ENCODE data around the gene RAB5IF. TPM values are rescaled to one million over a fixed set of nuclear protein-coding genes. Genes with fewer than 3 reads are reported as not detected.

RAB5IF gene
- total and polyA plus RNA-seq, 10 of the 15 experiments (the other 5 are each of a cell fraction or from before 2014, with no cell fraction given): 19.4 to 246 (median 92.0) TPM

GRCh38 chr20:36604952-36605398, 604 bp upstream of the RAB5IF start (continued):
- no peak; the same call in 1 of the 2 replicates for TF ChIP-seq ZNF384 (IDR thresholded peaks at IDR 0.05; ENCODE audit: borderline replicate concordance, low read depth, low read length)
- no peak for TF ChIP-seq IRF5 (IDR thresholded peaks at IDR 0.05; ENCODE audit: borderline replicate concordance)
- TF ChIP-seq NR2C1 (IDR thresholded peaks at IDR 0.05): no peak
- no peak; the same call in 1 of the 2 replicates for TF ChIP-seq YY1 (IDR thresholded peaks at IDR 0.05; ENCODE audit: low read depth, low read length)
- no peak for TF ChIP-seq BHLHE40 (IDR thresholded peaks at IDR 0.05; ENCODE audit: borderline replicate concordance in 1 of 2, low read depth in 2 of 2, low read length in 1 of 2)
- TF ChIP-seq SMC3 (IDR thresholded peaks at IDR 0.05; ENCODE audit: borderline replicate concordance, low read length): no peak
- TF ChIP-seq, protein P1, sequence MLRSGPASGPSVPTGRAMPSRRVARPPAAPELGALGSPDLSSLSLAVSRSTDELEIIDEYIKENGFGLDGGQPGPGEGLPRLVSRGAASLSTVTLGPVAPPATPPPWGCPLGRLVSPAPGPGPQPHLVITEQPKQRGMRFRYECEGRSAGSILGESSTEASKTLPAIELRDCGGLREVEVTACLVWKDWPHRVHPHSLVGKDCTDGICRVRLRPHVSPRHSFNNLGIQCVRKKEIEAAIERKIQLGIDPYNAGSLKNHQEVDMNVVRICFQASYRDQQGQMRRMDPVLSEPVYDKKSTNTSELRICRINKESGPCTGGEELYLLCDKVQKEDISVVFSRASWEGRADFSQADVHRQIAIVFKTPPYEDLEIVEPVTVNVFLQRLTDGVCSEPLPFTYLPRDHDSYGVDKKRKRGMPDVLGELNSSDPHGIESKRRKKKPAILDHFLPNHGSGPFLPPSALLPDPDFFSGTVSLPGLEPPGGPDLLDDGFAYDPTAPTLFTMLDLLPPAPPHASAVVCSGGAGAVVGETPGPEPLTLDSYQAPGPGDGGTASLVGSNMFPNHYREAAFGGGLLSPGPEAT (IDR thresholded peaks at IDR 0.05; ENCODE audit: low read depth): no peak
- TF ChIP-seq SIN3A (IDR thresholded peaks at IDR 0.05; ENCODE audit: low read depth, low read length): no peak
- TF ChIP-seq BMI1 (IDR thresholded peaks at IDR 0.05; ENCODE audit: borderline replicate concordance): no peak
- TF ChIP-seq SRF (IDR thresholded peaks at IDR 0.05; ENCODE audit: low read depth in 2 of 2, low read length in 2 of 2): no peak
- TF ChIP-seq ZBTB4 (CRISPR knock-in tag; IDR thresholded peaks at IDR 0.05): no peak
- TF ChIP-seq, protein P2, sequence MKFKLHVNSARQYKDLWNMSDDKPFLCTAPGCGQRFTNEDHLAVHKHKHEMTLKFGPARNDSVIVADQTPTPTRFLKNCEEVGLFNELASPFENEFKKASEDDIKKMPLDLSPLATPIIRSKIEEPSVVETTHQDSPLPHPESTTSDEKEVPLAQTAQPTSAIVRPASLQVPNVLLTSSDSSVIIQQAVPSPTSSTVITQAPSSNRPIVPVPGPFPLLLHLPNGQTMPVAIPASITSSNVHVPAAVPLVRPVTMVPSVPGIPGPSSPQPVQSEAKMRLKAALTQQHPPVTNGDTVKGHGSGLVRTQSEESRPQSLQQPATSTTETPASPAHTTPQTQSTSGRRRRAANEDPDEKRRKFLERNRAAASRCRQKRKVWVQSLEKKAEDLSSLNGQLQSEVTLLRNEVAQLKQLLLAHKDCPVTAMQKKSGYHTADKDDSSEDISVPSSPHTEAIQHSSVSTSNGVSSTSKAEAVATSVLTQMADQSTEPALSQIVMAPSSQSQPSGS (IDR thresholded peaks at IDR 0.05; ENCODE audit: low read length): no peak; the same call in 1 of the 2 replicates
- TF ChIP-seq, protein P3, sequence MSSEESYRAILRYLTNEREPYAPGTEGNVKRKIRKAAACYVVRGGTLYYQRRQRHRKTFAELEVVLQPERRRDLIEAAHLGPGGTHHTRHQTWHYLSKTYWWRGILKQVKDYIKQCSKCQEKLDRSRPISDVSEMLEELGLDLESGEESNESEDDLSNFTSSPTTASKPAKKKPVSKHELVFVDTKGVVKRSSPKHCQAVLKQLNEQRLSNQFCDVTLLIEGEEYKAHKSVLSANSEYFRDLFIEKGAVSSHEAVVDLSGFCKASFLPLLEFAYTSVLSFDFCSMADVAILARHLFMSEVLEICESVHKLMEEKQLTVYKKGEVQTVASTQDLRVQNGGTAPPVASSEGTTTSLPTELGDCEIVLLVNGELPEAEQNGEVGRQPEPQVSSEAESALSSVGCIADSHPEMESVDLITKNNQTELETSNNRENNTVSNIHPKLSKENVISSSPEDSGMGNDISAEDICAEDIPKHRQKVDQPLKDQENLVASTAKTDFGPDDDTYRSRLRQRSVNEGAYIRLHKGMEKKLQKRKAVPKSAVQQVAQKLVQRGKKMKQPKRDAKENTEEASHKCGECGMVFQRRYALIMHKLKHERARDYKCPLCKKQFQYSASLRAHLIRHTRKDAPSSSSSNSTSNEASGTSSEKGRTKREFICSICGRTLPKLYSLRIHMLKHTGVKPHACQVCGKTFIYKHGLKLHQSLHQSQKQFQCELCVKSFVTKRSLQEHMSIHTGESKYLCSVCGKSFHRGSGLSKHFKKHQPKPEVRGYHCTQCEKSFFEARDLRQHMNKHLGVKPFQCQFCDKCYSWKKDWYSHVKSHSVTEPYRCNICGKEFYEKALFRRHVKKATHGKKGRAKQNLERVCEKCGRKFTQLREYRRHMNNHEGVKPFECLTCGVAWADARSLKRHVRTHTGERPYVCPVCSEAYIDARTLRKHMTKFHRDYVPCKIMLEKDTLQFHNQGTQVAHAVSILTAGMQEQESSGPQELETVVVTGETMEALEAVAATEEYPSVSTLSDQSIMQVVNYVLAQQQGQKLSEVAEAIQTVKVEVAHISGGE (CRISPR knock-in tag; IDR thresholded peaks at IDR 0.05): no peak
- peak; percentile 73 for TF ChIP-seq MEF2B (IDR thresholded peaks at IDR 0.05; ENCODE audit: partially characterized antibody, poor library complexity, severe bottlenecking)
- TF ChIP-seq, protein P4, sequence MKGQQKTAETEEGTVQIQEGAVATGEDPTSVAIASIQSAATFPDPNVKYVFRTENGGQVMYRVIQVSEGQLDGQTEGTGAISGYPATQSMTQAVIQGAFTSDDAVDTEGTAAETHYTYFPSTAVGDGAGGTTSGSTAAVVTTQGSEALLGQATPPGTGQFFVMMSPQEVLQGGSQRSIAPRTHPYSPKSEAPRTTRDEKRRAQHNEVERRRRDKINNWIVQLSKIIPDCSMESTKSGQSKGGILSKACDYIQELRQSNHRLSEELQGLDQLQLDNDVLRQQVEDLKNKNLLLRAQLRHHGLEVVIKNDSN (IDR thresholded peaks at IDR 0.05; ENCODE audit: borderline replicate concordance, extremely low read length, insufficient read depth, low read depth, low read length): no peak
- peak; percentile 81 for TF ChIP-seq MTA2 (IDR thresholded peaks at IDR 0.05; ENCODE audit: low read depth)
- no peak for TF ChIP-seq RAD21 (IDR thresholded peaks at IDR 0.05; ENCODE audit: insufficient read depth, low read depth, low read length)

Measured in GM12878 (cell line).